Gastroesophageal sphincter (tissue), 3 donors: Measurements from ENCODE around the gene NCK2.

Experiments
- CTCF ChIP-seq, 4 experiments: fragments of 200-600 bp in 2 of 4; fragments of 450-650 bp in 2 of 4; sonication (generic) in 1 of 4; IDR thresholded peaks; one replicate each; pipeline ENCODE4 v1.5.1; 2017 to 2019; ENCODE audit warnings: antibody characterized with exemption in 4 of 4, mild to moderate bottlenecking in 2 of 4, moderate library complexity in 2 of 4
- EP300 ChIP-seq: sonication (generic); formaldehyde crosslinking; IDR thresholded peaks from one replicate; pipeline ENCODE4 v1.6.1; 2017; ENCODE audit warnings: antibody characterized with exemption, mild to moderate bottlenecking
- POLR2A ChIP-seq, 2 donors: fragments of 450-650 bp; IDR thresholded peaks; one replicate each; pipeline ENCODE4 v1.6.1; 2017; ENCODE audit warnings: antibody characterized with exemption in 2 of 2, mild to moderate bottlenecking in 2 of 2, moderate library complexity in 1 of 2
- POLR2AphosphoS5 ChIP-seq: sonication (generic); formaldehyde crosslinking; IDR thresholded peaks from one replicate; pipeline ENCODE4 v1.6.1; 2017; ENCODE audit warnings: antibody characterized with exemption

GRCh38 chr2:105768176-105768575, 23.5 kb downstream of the NCK2 start:
- TF ChIP-seq CTCF (IDR thresholded peaks at IDR 0.05) (no peak), POLR2A (IDR thresholded peaks at IDR 0.05) (no peak), POLR2AphosphoS5 (no peak), EP300 (no peak)
